Body of pancreas (tissue), 4 donors: ENCODE measurements around the gene TAMALIN. TPM values are rescaled to one million over a fixed set of nuclear protein-coding genes. Genes with fewer than 3 reads are reported as not detected.
A peak's percentile ranks its signal among the peaks of the same experiment; 100 is the strongest.

Experiments
- ATAC-seq: fragments of 150-250 bp; one replicate; pipeline ENCODE4 v1.9.1; 2016
- DNase-seq, 4 donors: peaks; one replicate each; pipeline ENCODE4 v3.0.0-alpha.2; 2019
- H3K27ac ChIP-seq, 4 donors: fragments of 200-600 bp; sonication (generic); 1 replicate in 3 of 4; 2 replicates in 1 of 4; pipeline versions ENCODE4 v1.5.1 to v1.6.1; 2016 to 2019; ENCODE audit warnings: mild to moderate bottlenecking in 1 of 4, mixed read lengths in 1 of 4, moderate library complexity in 1 of 4
- H3K27me3 ChIP-seq, 2 donors: fragments of 200-600 bp; sonication (generic); one replicate each; pipeline ENCODE4 v1.6.0; 2016; ENCODE audit warnings: mild to moderate bottlenecking in 1 of 2
- H3K36me3 ChIP-seq, 2 donors: fragments of 200-600 bp; sonication (generic); replicated peaks in 1 of 2; 2 replicates each; pipeline ENCODE4 v1.5.1; 2016; ENCODE audit warnings: low read depth in 2 of 2; ENCODE audit not compliant: insufficient read depth in 1 of 2
- H3K4me1 ChIP-seq: fragments of 200-600 bp; sonication (generic); one replicate; pipeline ENCODE4 v1.6.0; 2016
- H3K4me3 ChIP-seq, 2 donors: fragments of 200-600 bp; sonication (generic); 1 replicate in 1 of 2; 2 replicates in 1 of 2; pipeline ENCODE4 v1.5.1; 2016 to 2019
- H3K9me3 ChIP-seq, 3 donors: fragments of 200-600 bp; sonication (generic); 1 replicate in 2 of 3; 2 replicates in 1 of 3; pipeline ENCODE4 v1.5.1; 2016
- POLR2A ChIP-seq, 3 donors: fragments of 450-650 bp; IDR thresholded peaks; one replicate each; pipeline ENCODE4 v1.6.1; 2016; ENCODE audit warnings: antibody characterized with exemption in 3 of 3, mild to moderate bottlenecking in 2 of 3
- WGBS, 2 donors: methylation state at CpG; one replicate each; pipeline ENCODE4 v1.1.5; 2017; 5-methylcytosine and 5-hydroxymethylcytosine counted together
- intact Hi-C: fragments of 100-400 bp; cut with DNase I; formaldehyde crosslinking; loops from one replicate; pipeline ENCODE4 v1.15.1; 2023
- total RNA-seq, 2 donors: library from RNA; depleted of rRNA; stranded (reverse); fragments of >200 nt; gene quantifications; one replicate each; pipeline ENCODE4 v1.1.0, GENCODE V29; 2016
- TF ChIP-seq, protein P1 (sequence below), 7 experiments: fragments of 450-650 bp in 4 of 7; fragments of 200-600 bp in 3 of 7; sonication (generic) in 3 of 7; IDR thresholded peaks; one replicate each; pipeline ENCODE4 v1.5.1; 2016 to 2019; ENCODE audit warnings: antibody characterized with exemption in 7 of 7

The TAMALIN gene
- total RNA-seq, 2 donors from 2014 or later, result 7.0 to 19.4 TPM

GRCh38 chr12:52023976-52024688 is 17.4 kb downstream of the TAMALIN start:
- TF ChIP-seq, protein P1, sequence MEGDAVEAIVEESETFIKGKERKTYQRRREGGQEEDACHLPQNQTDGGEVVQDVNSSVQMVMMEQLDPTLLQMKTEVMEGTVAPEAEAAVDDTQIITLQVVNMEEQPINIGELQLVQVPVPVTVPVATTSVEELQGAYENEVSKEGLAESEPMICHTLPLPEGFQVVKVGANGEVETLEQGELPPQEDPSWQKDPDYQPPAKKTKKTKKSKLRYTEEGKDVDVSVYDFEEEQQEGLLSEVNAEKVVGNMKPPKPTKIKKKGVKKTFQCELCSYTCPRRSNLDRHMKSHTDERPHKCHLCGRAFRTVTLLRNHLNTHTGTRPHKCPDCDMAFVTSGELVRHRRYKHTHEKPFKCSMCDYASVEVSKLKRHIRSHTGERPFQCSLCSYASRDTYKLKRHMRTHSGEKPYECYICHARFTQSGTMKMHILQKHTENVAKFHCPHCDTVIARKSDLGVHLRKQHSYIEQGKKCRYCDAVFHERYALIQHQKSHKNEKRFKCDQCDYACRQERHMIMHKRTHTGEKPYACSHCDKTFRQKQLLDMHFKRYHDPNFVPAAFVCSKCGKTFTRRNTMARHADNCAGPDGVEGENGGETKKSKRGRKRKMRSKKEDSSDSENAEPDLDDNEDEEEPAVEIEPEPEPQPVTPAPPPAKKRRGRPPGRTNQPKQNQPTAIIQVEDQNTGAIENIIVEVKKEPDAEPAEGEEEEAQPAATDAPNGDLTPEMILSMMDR (IDR thresholded peaks at IDR 0.05), result no peak
- TF ChIP-seq POLR2A (IDR thresholded peaks at IDR 0.05), result no peak
- peak overlapping the region; percentile 40 to 91 (median 62) for H3K27ac ChIP-seq
- H3K36me3 ChIP-seq, result no peaks in the 10 kb centered on the region
- peak in 1 of 4 donors; percentile 8 for DNase-seq
- H3K9me3 ChIP-seq, result no peaks in the 10 kb centered on the region
- 22% methylated on average over 20 of the region's 20 CpGs for WGBS, 2 donors
- intact Hi-C loops, result no loop called here
- peaks cover 52% of the 10 kb centered on the region for H3K4me1 ChIP-seq
- no peak for ATAC-seq
- no peak overlapping the region for H3K4me3 ChIP-seq
- no peaks in the 10 kb centered on the region for H3K27me3 ChIP-seq

GRCh38 chr12:52024845-52025230 is 18.1 kb downstream of the TAMALIN start:
- TF ChIP-seq, protein P1 (IDR thresholded peaks at IDR 0.05), result no peak
- no peak for TF ChIP-seq POLR2A (IDR thresholded peaks at IDR 0.05)
- DNase-seq, result peak in 1 of 4 donors; percentile 65
- Histone ChIP-seq H3K27me3 (no peaks in the 10 kb centered on the region), H3K36me3 (no peaks in the 10 kb centered on the region), H3K27ac (peak overlapping the region; percentile 47 to 91 (median 81)), H3K4me1 (peaks cover 46% of the 10 kb centered on the region), H3K9me3 (no peaks in the 10 kb centered on the region), H3K4me3 (no peak overlapping the region)
- intact Hi-C loops, result loop anchor here (5.0 kb wide), 1 partner anchor 57 kb away; no protein-coding TSS in a partner anchor
- ATAC-seq, result no peak
- WGBS, 2 donors, result 61% methylated on average over 10 to 15 of the region's 15 CpGs

- WGBS, 2 donors, result 41 to 43% methylated on average over 5 of the region's 5 CpGs
- TF ChIP-seq POLR2A (IDR thresholded peaks at IDR 0.05), result no peak
- TF ChIP-seq, protein P1 (IDR thresholded peaks at IDR 0.05), result no peak
- ATAC-seq (no peak), DNase-seq (no peak)
- Histone ChIP-seq H3K9me3 (no peaks in the 10 kb centered on the region), H3K27ac (no peak overlapping the region), H3K4me3 (no peak overlapping the region), H3K27me3 (no peaks in the 10 kb centered on the region), H3K4me1 (peaks cover 33% of the 10 kb centered on the region), H3K36me3 (no peaks in the 10 kb centered on the region)
- intact Hi-C loops, result loop anchor here (5.0 kb wide), 1 partner anchor 56 kb away; no protein-coding TSS in a partner anchor
Observed at GRCh38 chr12:52026263-52026662, 19.5 kb downstream of the TAMALIN start.

DNA sequence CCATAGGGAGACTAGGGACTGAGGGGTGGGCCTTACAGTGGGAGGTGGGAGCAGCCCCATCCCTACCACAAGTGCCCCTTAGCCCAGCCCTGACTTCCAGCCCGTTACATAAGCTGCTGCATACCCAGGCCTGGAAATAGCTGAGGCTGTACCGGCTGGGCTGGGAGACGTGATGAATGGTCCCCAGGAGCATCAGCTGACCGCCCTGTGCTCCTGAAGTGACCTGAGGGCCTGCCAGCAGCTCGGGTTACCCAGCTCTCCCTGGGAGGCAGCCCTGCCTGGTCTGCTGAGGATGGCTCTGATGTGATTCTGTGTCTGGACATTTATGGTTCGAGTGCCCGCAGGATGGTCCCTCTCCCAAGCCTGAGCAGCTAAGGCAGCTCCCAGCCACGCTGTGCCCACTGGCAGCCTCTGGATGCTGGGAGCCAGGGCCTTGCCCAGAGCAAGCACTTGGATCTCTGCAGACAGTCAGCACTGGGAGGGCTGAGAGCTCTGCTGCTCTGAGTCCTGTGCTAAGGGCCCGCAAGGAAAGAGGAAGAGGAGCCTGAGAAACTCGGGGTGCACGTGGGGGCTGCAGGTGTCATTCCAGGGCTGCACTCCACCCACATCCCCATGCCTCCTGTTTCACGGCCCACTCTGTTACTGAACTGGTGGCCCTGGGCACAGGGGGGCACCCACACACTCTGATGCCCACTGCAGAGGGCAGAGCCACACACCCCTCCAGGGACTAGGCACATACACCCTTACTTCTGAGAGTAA is 20.5 kb downstream of the TAMALIN start:
- intact Hi-C loops, result loop anchor here (5.0 kb wide), 1 partner anchor 55 kb away; no protein-coding TSS in a partner anchor
- no peaks in the 10 kb centered on the region for H3K36me3 ChIP-seq
- no peaks in the 10 kb centered on the region for H3K27me3 ChIP-seq
- H3K27ac ChIP-seq, result no peak overlapping the region
- TF ChIP-seq, protein P1 (IDR thresholded peaks at IDR 0.05), result no peak
- TF ChIP-seq POLR2A (IDR thresholded peaks at IDR 0.05), result no peak
- no peak overlapping the region for H3K4me3 ChIP-seq
- H3K4me1 ChIP-seq, result peaks cover 38% of the 10 kb centered on the region
- DNase-seq (no peak), ATAC-seq (no peak)
- WGBS, 2 donors, result 40 to 78% methylated on average over 1 to 12 of the region's 12 CpGs
- H3K9me3 ChIP-seq, result no peaks in the 10 kb centered on the region
